Epidermal melanocyte (primary cell): ENCODE results near the gene TMEM132A.
"Not testable (repeated sequence)": the region's sequence is repeated elsewhere in the genome, so short reads cannot be mapped to it uniquely, and the experiment has no call there.

ENCODE experiments used
- DNase-seq: peaks from one replicate; pipeline ENCODE4 v3.0.0; 2011; ENCODE audit warnings: low spot score; ENCODE audit not compliant: insufficient read length

TMEM132A gene

GRCh38 chr11:60954421-60954820 is 30.2 kb downstream of the TMEM132A start:
- DNase-seq: no peak

- DNase-seq: no peak
Measured at GRCh38 chr11:60955571-60955970, 31.3 kb downstream of the TMEM132A start.

- no peak for DNase-seq
Measured at GRCh38 chr11:60957188-60957587, 32.9 kb downstream of the TMEM132A start.

GRCh38 chr11:60959431-60959830 is 35.2 kb downstream of the TMEM132A start:
- peak; percentile 44 for DNase-seq

- no peak for DNase-seq
Measured at GRCh38 chr11:60960405-60960804, 36.1 kb downstream of the TMEM132A start.

GRCh38 chr11:60964801-60965200 is 40.5 kb downstream of the TMEM132A start:
- DNase-seq: no peak

- no peak for DNase-seq
Measured at GRCh38 chr11:60966890-60967289, 42.6 kb downstream of the TMEM132A start.

- DNase-seq: no peak
Measured at GRCh38 chr11:60968223-60968622, 44.0 kb downstream of the TMEM132A start.

GRCh38 chr11:60970369-60970774 is 46.1 kb downstream of the TMEM132A start:
- no peak for DNase-seq

- no peak for DNase-seq
Measured at GRCh38 chr11:60970890-60971289, 46.6 kb downstream of the TMEM132A start.

- no peak for DNase-seq
Measured at GRCh38 chr11:60971520-60971919, 47.3 kb downstream of the TMEM132A start, which contains the start of gene CD6. TSS of gene CD6 (plus strand) at chr11:60971680. CDS start at chr11:60971866, 186 bp downstream.

GRCh38 chr11:60972182-60973030 is 48.1 kb downstream of the TMEM132A start:
- no peak for DNase-seq

GRCh38 chr11:60973699-60974098 is 49.4 kb downstream of the TMEM132A start:
- no peak for DNase-seq

GRCh38 chr11:60974316-60974715 is 50.1 kb downstream of the TMEM132A start:
- DNase-seq: not testable (repeated sequence)

- peak; percentile 46 for DNase-seq
Measured at GRCh38 chr11:60974726-60975125, 50.5 kb downstream of the TMEM132A start.

GRCh38 chr11:60977224-60977623 is 53.0 kb downstream of the TMEM132A start:
- DNase-seq: no peak

GRCh38 chr11:60977836-60978235 is 53.6 kb downstream of the TMEM132A start:
- no peak for DNase-seq

GRCh38 chr11:60978546-60979380 is 54.5 kb downstream of the TMEM132A start:
- DNase-seq: no peak

- DNase-seq: no peak
Measured at GRCh38 chr11:60981515-60981914, 57.3 kb downstream of the TMEM132A start.

- DNase-seq: no peak
Measured at GRCh38 chr11:60982184-60982583, 57.9 kb downstream of the TMEM132A start.

GRCh38 chr11:60984149-60984548 is 59.9 kb downstream of the TMEM132A start:
- DNase-seq: no peak

- DNase-seq: no peak
Measured at GRCh38 chr11:60984636-60985035, 60.4 kb downstream of the TMEM132A start.
